Measurements from ENCODE around the gene CLDN3.

GRCh38 chr7:73736885-73737284 lies 33.2 kb downstream of the CLDN3 start:
- TF ChIP-seq CTCF (IDR thresholded peaks at IDR 0.05) = no peak
- TF ChIP-seq POLR2AphosphoS5 (IDR thresholded peaks at IDR 0.05) = peak in 1 of 3 donors; percentile 2
